D721Med (cell line): ENCODE measurements around the gene ZMAT3.
"Not testable (repeated sequence)": the region's sequence is repeated elsewhere in the genome, so short reads cannot be mapped to it uniquely, and the experiment has no call there.

Experiments used
- DNase-seq: peaks from one replicate; pipeline ENCODE4 v3.0.0; 2011; ENCODE audit warnings: low spot score; ENCODE audit not compliant: insufficient read length
- FAIRE-seq: peaks from 2 replicates; lab custom pipeline; 2011; peaks lifted over from hg19 to GRCh38; lab: Jason Lieb, UNC
- CTCF ChIP-seq: IDR thresholded peaks from 2 replicates; pipeline ENCODE4 v1.5.1; 2012; ENCODE audit warnings: mild to moderate bottlenecking, control low read depth; ENCODE audit not compliant: insufficient read depth; ENCODE audit errors: missing control alignments

The ZMAT3 gene, protein sequence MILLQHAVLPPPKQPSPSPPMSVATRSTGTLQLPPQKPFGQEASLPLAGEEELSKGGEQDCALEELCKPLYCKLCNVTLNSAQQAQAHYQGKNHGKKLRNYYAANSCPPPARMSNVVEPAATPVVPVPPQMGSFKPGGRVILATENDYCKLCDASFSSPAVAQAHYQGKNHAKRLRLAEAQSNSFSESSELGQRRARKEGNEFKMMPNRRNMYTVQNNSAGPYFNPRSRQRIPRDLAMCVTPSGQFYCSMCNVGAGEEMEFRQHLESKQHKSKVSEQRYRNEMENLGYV

DNA sequence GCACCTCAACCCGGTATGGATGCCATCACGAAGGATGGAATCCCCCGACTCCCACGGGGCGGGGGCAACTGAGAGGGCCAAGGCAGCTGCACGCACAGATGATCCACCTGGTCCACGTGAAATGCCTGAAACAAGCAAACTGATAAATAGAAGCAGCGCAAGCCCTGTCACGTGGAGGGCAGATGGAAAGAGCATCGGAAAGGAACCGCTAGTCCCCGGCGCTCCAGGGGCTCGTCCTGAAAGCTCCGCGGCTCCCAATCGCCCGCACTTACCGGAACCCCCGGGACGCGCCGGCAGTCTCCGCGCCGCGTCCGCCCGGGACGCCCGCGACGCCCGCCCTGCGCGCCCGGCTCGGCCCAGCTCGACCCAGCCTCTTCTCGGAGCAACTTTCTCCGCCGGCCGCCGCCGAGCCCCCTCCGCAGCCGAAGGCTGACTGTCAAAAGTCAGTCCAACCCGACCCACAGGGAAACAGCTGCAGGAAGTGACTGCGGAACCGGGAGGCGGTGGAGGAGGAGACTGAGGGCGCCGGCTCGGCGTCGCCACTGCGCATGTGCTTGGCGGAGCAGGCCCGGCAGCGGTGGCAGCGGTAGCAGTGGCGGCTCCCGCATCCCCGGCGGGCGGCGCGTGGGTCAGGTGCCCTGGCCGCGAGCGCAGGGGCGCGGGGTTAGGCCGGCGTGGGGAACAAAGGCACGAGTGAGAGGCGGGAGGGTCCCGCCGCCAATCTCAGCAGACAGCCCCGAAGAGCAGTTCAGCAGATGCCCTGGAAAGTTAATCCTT is at the start of gene ZMAT3:
Gene ZMAT3, minus strand, starts transcription at position 487 of the 777 bp plus-strand sequence. CDS start 4,057 bp downstream, outside the sequence.
- TF ChIP-seq CTCF: no peak
- DNase-seq (peak; percentile 40), FAIRE-seq (no peak)

GRCh38 chr3:179116816-179117215 is 45.2 kb upstream of the ZMAT3 start:
- DNase-seq (no peak), FAIRE-seq (no peak)
- no peak for TF ChIP-seq CTCF

DNA sequence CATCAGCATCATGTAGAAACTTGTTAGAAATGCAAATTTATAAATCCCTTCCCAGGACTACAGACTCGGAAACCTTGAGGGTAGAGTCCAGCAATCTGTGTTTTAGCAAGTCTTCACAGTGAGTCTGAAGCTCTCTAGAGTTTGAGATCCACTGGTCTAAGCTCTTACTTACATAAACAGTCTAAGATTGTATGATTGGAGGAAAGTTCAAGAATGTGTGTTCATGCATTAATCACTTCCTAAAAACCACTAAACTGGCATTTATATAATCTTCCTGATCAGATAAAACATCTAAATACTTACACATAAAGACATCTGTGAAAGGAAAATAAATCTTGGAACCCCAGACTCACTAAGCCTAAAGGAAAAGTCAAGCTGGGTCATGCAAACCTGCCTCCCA is 43.8 kb upstream of the ZMAT3 start:
- DNase-seq, FAIRE-seq: not testable (repeated sequence)

DNA sequence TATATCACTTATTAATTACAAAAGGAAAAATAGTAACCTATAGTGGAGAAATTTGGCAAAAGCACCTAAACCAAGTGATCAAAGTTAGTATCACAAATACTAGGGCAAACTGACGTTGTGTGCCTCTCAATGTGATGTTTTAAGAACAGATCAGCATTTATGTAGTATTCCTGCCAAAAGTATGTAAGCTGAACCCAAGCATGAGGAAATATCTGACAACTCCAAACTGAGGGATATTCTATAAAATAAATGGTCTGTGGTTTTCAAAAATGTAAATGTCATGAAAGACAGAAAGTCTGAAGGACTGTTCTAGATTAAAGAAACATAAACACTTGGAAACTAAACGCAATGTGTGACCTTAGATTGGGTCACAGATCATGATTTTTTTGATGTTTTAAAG is 42.3 kb upstream of the ZMAT3 start:
- no peak for FAIRE-seq
- TF ChIP-seq CTCF: no peak
- DNase-seq: no peak

- no peak for FAIRE-seq
- no peak for TF ChIP-seq CTCF
Observed at GRCh38 chr3:179108086-179108485, 36.5 kb upstream of the ZMAT3 start.

GRCh38 chr3:179107617-179108016 is 36.0 kb upstream of the ZMAT3 start:
- no peak for TF ChIP-seq CTCF
- no peak for FAIRE-seq
- no peak for DNase-seq

More at GRCh38 chr3:179108086-179108485, 36.5 kb upstream of the ZMAT3 start:
- no peak for DNase-seq

DNA sequence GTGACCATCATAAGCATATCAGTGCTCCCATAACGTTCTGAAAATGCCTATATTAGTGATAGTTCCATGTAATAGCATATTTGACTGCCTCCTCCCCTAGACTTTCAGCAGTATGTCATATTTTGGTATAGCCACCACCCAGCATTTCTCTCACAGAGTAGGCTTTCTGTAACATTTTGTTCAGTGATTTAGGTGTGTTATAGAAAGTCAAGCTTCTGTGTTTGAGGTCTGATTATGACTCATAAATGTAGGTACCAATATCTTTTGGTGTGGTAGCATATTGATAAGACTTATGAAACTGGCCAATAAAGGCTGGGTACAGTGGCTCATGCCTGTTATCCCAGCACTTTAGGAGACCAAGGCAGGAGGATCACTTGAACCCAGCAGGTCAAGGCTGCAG is 34.3 kb upstream of the ZMAT3 start:
- no peak for FAIRE-seq
- TF ChIP-seq CTCF: no peak
- no peak for DNase-seq
